Erythroblast (primary cell): ENCODE measurements around the gene KICS2.

Experiments
- DNase-seq, 2 experiments: peaks; one replicate each; lab custom pipeline; 2025; lab: John Stamatoyannopoulos, UW
- GATA1 ChIP-seq: IDR thresholded peaks from 2 replicates; pipeline ENCODE4 v1.6.1; 2011; ENCODE audit warnings: low read depth, mild to moderate bottlenecking, control low read depth, low read length, moderate library complexity
- POLR2A ChIP-seq: IDR thresholded peaks from 2 replicates; pipeline ENCODE4 v1.6.1; 2011; ENCODE audit warnings: mild to moderate bottlenecking, low read length

KICS2 gene

GRCh38 chr12:64222009-64222765, at the start of gene KICS2:
Gene KICS2, minus strand, starts transcription at chr12:64222296. Its CDS starts 59 bp downstream, at chr12:64222237.
- peak; percentile 93 for TF ChIP-seq POLR2A
- no peak for TF ChIP-seq GATA1
- DNase-seq: peak; percentile 95 to 96

- TF ChIP-seq POLR2A (no peak), GATA1 (no peak)
- DNase-seq: no peak
These were observed 48.3 kb upstream of the KICS2 start for GRCh38 chr12:64270411-64270810.

GRCh38 chr12:64269161-64269560, 47.1 kb upstream of the KICS2 start:
- TF ChIP-seq GATA1 (no peak), POLR2A (no peak)
- no peak for DNase-seq

- TF ChIP-seq POLR2A (no peak), GATA1 (no peak)
- no peak for DNase-seq
These were observed 46.3 kb upstream of the KICS2 start for GRCh38 chr12:64268409-64268808.

GRCh38 chr12:64265839-64266238, 43.7 kb upstream of the KICS2 start:
- no peak for DNase-seq
- TF ChIP-seq POLR2A (no peak), GATA1 (no peak)

- no peak for DNase-seq
- TF ChIP-seq GATA1: no peak
- TF ChIP-seq POLR2A: no peak
These were observed 39.7 kb upstream of the KICS2 start for GRCh38 chr12:64261813-64262212.

GRCh38 chr12:64258576-64258975, 36.5 kb upstream of the KICS2 start:
- TF ChIP-seq POLR2A: no peak
- TF ChIP-seq GATA1: no peak
- no peak for DNase-seq

GRCh38 chr12:64256166-64256800, 34.2 kb upstream of the KICS2 start:
- TF ChIP-seq POLR2A (no peak), GATA1 (no peak)
- DNase-seq: peak; percentile 54 to 80

- DNase-seq: peak; percentile 79 to 82
- TF ChIP-seq GATA1: no peak
- TF ChIP-seq POLR2A: no peak
These were observed 33.2 kb upstream of the KICS2 start for GRCh38 chr12:64255249-64255648.

GRCh38 chr12:64253356-64253755, 31.3 kb upstream of the KICS2 start:
- TF ChIP-seq GATA1: no peak
- no peak for TF ChIP-seq POLR2A
- DNase-seq: no peak

- TF ChIP-seq GATA1 (no peak), POLR2A (no peak)
- peak in 1 of 2 experiments; percentile 4 for DNase-seq
These were observed 30.6 kb upstream of the KICS2 start for GRCh38 chr12:64252681-64253080.

GRCh38 chr12:64243809-64244208, 21.7 kb upstream of the KICS2 start:
- no peak for DNase-seq
- TF ChIP-seq POLR2A (no peak), GATA1 (no peak)

GRCh38 chr12:64240781-64241180, 18.7 kb upstream of the KICS2 start:
- DNase-seq: no peak
- TF ChIP-seq POLR2A: no peak

- TF ChIP-seq GATA1 (no peak), POLR2A (no peak)
- DNase-seq: no peak
These were observed 15.3 kb upstream of the KICS2 start for GRCh38 chr12:64237382-64237781.
